MM.1S (cell line): ENCODE data around the gene TSPAN11.

Experiments
- DNase-seq: peaks from one replicate; pipeline ENCODE4 v3.0.0-alpha.2; 2015
- H2AFZ ChIP-seq: fragments of 300-600 bp; sonication (generic); 2 replicates; pipeline ENCODE4 v1.6.0; 2016; ENCODE audit warnings: antibody characterized with exemption, low read length
- H3F3A ChIP-seq: fragments of 300-600 bp; sonication (generic); 2 replicates; pipeline ENCODE4 v1.6.1; 2016; ENCODE audit warnings: mild to moderate bottlenecking, antibody characterized with exemption, low read length, moderate library complexity, mixed read lengths; ENCODE audit not compliant: insufficient read depth
- H3K27ac ChIP-seq: fragments of 300-600 bp; sonication (generic); 2 replicates; pipeline ENCODE4 v1.5.1; 2016; ENCODE audit warnings: mild to moderate bottlenecking, low read length
- H3K27me3 ChIP-seq: fragments of 300-600 bp; sonication (generic); replicated peaks from 2 replicates; pipeline ENCODE4 v1.6.0; 2016; ENCODE audit warnings: low read length; ENCODE audit not compliant: insufficient read depth
- H3K36me3 ChIP-seq: fragments of 300-600 bp; sonication (generic); replicated peaks from 2 replicates; pipeline ENCODE4 v1.6.1; 2016; ENCODE audit warnings: mild to moderate bottlenecking, low read length, mixed read lengths; ENCODE audit not compliant: insufficient read depth
- H3K4me1 ChIP-seq: fragments of 300-600 bp; sonication (generic); 2 replicates; pipeline ENCODE4 v1.6.1; 2016; ENCODE audit warnings: low read length, mixed read lengths
- H3K4me2 ChIP-seq: fragments of 300-600 bp; sonication (generic); 2 replicates; pipeline ENCODE4 v1.6.0; 2016; ENCODE audit warnings: low read depth, low read length
- H3K4me3 ChIP-seq: fragments of 300-600 bp; sonication (generic); 2 replicates; pipeline ENCODE4 v1.5.1; 2016; ENCODE audit warnings: low read length, mixed read lengths
- H3K79me2 ChIP-seq: fragments of 300-600 bp; sonication (generic); 2 replicates; pipeline ENCODE4 v1.6.1; 2016; ENCODE audit warnings: mixed run types, low read length, mixed read lengths
- H3K9ac ChIP-seq: fragments of 300-600 bp; sonication (generic); 2 replicates; pipeline ENCODE4 v1.6.1; 2016; ENCODE audit warnings: low read length, mixed read lengths
- H3K9me2 ChIP-seq: fragments of 300-600 bp; sonication (generic); replicated peaks from 2 replicates; pipeline ENCODE4 v1.6.1; 2016; ENCODE audit warnings: mild to moderate bottlenecking, low read length, mixed read lengths; ENCODE audit not compliant: insufficient read depth
- H3K9me3 ChIP-seq: fragments of 300-600 bp; sonication (generic); replicated peaks from 2 replicates; pipeline ENCODE4 v1.6.1; 2016; ENCODE audit warnings: mild to moderate bottlenecking, low read length, mixed read lengths; ENCODE audit not compliant: insufficient read depth
- H4K20me1 ChIP-seq: fragments of 300-600 bp; sonication (generic); 2 replicates; pipeline ENCODE4 v1.6.1; 2016; ENCODE audit warnings: mild to moderate bottlenecking, low read length, moderate library complexity, mixed read lengths; ENCODE audit not compliant: insufficient read depth
- CTCF ChIP-seq: fragments of 300-600 bp; sonication (generic); IDR thresholded peaks from 2 replicates; pipeline ENCODE4 v1.5.1; 2016; ENCODE audit warnings: antibody characterized with exemption, low read length, mixed read lengths
- EZH2 ChIP-seq: fragments of 300-600 bp; sonication (generic); optimal IDR thresholded peaks from 2 replicates; pipeline ENCODE3; 2017; ENCODE audit warnings: low read depth, mild to moderate bottlenecking, antibody characterized with exemption, low read length, mixed read lengths
- EZH2phosphoT487 ChIP-seq: fragments of 300-600 bp; sonication (generic); IDR thresholded peaks from 2 replicates; pipeline ENCODE4 v1.6.1; 2018; ENCODE audit warnings: antibody characterized with exemption, low read length

Gene TSPAN11

GRCh38 chr12:31033146-31033545 lies 106.6 kb downstream of the TSPAN11 start:
- H3K36me3 ChIP-seq = no peaks in the 10 kb centered on the region
- peaks cover 32% of the 10 kb centered on the region for H3K4me1 ChIP-seq
- DNase-seq = no peak

GRCh38 chr12:31033681-31034080 lies 107.1 kb downstream of the TSPAN11 start:
- no peak for TF ChIP-seq EZH2
- no peak for TF ChIP-seq EZH2phosphoT487
- H3K4me1 ChIP-seq = peaks cover 32% of the 10 kb centered on the region
- no peak overlapping the region for H3K4me2 ChIP-seq
- H3K9me3 ChIP-seq = no peaks in the 10 kb centered on the region
- DNase-seq = no peak
- H3K4me3 ChIP-seq = no peak overlapping the region
- H3K9ac ChIP-seq = no peak overlapping the region
- H3F3A ChIP-seq = no peaks in the 10 kb centered on the region; the same call in 1 of the 2 replicates
- H3K27ac ChIP-seq = no peak overlapping the region
- H3K36me3 ChIP-seq = no peaks in the 10 kb centered on the region
- H3K9me2 ChIP-seq = no peaks in the 10 kb centered on the region
- no peaks in the 10 kb centered on the region for H4K20me1 ChIP-seq
- H2AFZ ChIP-seq = no peak overlapping the region
- no peaks in the 10 kb centered on the region for H3K27me3 ChIP-seq
- no peaks in the 10 kb centered on the region for H3K79me2 ChIP-seq

More at GRCh38 chr12:31033146-31033545, 106.6 kb downstream of the TSPAN11 start:
- no peak overlapping the region for H3K4me3 ChIP-seq
- no peak overlapping the region for H3K9ac ChIP-seq
- no peaks in the 10 kb centered on the region for H3K79me2 ChIP-seq
- no peaks in the 10 kb centered on the region; the same call in 1 of the 2 replicates for H3F3A ChIP-seq
- H3K4me2 ChIP-seq = no peak overlapping the region
- H3K27ac ChIP-seq = no peak overlapping the region
- no peak for TF ChIP-seq EZH2
- no peaks in the 10 kb centered on the region for H3K9me3 ChIP-seq
- H4K20me1 ChIP-seq = no peaks in the 10 kb centered on the region
- H3K27me3 ChIP-seq = no peaks in the 10 kb centered on the region
- H2AFZ ChIP-seq = no peak overlapping the region
- no peaks in the 10 kb centered on the region for H3K9me2 ChIP-seq

GRCh38 chr12:31034372-31034771 lies 107.8 kb downstream of the TSPAN11 start:
- Histone ChIP-seq H3K9me2 (no peaks in the 10 kb centered on the region), H2AFZ (no peak overlapping the region), H3K4me2 (no peak overlapping the region), H3K9me3 (no peaks in the 10 kb centered on the region), H3K27me3 (no peaks in the 10 kb centered on the region), H3K4me1 (peaks cover 26% of the 10 kb centered on the region), H3F3A (no peaks in the 10 kb centered on the region; the same call in 1 of the 2 replicates), H3K79me2 (no peaks in the 10 kb centered on the region), H3K4me3 (no peak overlapping the region), H3K36me3 (no peaks in the 10 kb centered on the region), H4K20me1 (no peaks in the 10 kb centered on the region), H3K9ac (no peak overlapping the region), H3K27ac (no peak overlapping the region)
- DNase-seq = no peak
- TF ChIP-seq EZH2phosphoT487 = no peak
- TF ChIP-seq CTCF = no peak
- no peak for TF ChIP-seq EZH2

GRCh38 chr12:31035226-31035625 lies 108.7 kb downstream of the TSPAN11 start:
- Histone ChIP-seq H4K20me1 (no peaks in the 10 kb centered on the region), H3K4me3 (no peak overlapping the region), H3K9me3 (no peaks in the 10 kb centered on the region), H3K9me2 (no peaks in the 10 kb centered on the region), H3K79me2 (no peaks in the 10 kb centered on the region), H3K4me2 (no peak overlapping the region), H3K27me3 (no peaks in the 10 kb centered on the region), H2AFZ (no peak overlapping the region), H3K27ac (no peak overlapping the region), H3F3A (no peaks in the 10 kb centered on the region), H3K4me1 (peaks cover 19% of the 10 kb centered on the region), H3K9ac (no peak overlapping the region), H3K36me3 (no peaks in the 10 kb centered on the region)
- no peak for TF ChIP-seq EZH2
- TF ChIP-seq EZH2phosphoT487 = no peak
- TF ChIP-seq CTCF = no peak
- no peak for DNase-seq
